Left renal cortex interstitium (tissue), 4 donors: Measurements from ENCODE around the gene GNB1. TPM values are rescaled to one million over a fixed set of nuclear protein-coding genes. Genes with fewer than 3 reads are reported as not detected.

Experiments used
- DNase-seq, 4 donors: peaks; one replicate each; pipeline ENCODE4 v3.0.0-alpha.2; 2013; ENCODE audit warnings: low read depth in 4 of 4, low spot score in 2 of 4, missing footprints in 1 of 4
- polyA plus RNA-seq, 4 donors: library from polyadenylated mRNA; unstranded; fragments of 120-200 nt; gene quantifications; one replicate each; pipeline ENCODE4 v1.2.1, GENCODE V29; 2013; ENCODE audit not compliant: insufficient read length in 4 of 4

GNB1 gene
- polyA plus RNA-seq, 4 donors, result 261 to 315 (median 282) TPM

DNA sequence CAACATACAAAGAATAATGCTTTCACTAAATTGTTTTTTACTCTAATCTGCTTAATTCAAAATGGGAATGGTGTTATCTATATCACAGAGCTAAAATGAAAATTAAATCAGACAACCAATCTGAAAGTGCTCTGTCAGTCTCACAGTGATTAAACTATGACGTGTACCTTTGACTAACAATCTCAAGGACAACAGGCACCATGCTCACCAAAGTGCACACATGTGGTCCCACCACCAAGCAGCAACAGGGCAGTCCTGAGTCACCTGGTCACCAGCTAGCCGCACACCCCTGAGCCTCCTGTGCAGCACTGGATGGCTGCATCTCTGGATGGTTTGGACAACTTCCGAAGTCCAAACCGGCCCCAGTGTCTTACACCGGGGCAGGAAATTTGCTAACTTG, 58.1 kb downstream of the GNB1 start:
- DNase-seq, result no peak

DNA sequence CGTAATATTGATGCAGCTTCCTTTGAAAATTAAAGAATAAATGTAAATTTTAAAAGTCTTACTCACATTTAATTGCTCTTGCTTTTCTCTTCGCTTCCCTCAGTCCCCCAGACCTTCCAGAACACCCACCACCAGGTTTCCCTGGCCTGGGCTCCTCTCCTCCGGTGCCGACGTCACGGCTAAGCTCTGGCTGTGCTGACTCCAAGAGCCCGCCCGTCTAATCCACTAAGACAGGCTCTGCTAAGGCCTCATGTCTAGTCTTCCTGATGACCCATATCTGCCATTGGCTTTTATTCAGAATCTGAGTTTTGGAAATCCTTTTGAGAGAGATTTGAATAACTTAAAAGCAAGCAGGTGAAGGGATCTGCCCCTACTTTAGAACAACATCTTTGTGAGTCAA, 58.7 kb downstream of the GNB1 start:
- no peak for DNase-seq

DNA sequence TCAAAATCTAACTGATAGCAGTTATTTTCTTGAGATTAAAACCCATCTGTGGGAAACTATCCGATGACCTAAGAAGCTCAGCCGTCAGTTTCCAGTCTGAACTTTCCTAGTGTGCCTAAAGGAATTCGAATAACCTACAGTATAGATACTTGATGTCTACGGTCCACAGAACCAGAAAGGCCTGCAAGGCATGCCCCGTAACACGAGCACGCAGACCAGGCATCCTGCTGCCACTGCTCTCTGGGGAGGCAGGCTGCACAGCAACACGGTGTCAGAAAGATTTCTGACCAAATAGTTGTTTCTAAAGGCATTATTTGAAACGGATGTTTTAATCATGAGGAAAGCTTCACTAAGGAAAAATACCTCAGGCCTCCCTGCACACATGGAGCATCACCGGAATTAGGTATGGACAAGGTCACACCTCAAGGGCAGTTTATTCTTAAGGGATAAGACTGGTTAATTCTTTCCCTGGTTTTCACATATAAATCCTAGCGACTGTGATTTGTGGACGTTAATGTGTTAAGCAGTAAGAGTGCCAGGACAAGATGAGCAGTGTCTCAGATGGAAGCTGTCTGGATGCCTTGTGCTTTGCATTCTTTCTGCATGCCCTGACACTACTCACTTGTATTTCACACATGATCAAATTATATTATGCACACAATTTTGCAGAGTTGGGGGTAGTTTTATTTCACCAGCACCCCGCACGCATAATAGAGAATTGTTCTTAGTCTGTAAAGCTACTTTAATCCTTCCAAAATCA, 63.6 kb downstream of the GNB1 start:
- DNase-seq, result no peak

DNA sequence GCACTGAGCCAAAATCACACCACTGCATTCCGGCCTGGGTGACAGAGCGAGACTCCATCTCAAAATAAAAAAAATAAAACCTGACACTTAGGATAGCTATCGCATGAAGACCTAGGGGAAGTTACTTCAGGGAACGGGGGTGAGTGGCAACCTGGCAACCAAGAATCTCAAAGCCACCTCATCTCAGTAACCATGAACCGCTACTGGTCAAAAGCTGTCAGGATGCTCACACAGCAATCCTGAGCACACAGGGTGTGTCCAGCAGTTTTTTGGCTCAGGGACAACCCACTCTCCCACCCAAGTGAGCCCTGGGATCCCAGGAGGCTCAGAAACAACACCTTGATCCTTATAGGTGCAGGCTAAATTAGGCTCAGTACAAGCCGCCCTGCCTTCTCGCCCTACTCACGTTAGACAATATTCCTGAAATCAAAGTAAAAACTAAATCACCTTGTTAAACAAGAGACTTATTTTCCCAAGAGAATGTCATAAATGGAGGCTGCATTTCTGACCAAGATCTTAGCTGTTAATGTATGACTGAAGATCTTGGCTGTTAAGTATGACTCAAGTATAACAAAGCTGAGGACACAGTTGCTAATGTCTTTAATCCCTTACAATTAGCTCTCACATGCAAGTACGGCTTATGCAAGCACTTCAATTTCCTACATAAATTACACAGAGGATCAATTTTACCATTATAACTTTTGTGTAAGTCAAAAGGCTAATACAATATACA, 64.4 kb downstream of the GNB1 start:
- DNase-seq, result no peak

DNA sequence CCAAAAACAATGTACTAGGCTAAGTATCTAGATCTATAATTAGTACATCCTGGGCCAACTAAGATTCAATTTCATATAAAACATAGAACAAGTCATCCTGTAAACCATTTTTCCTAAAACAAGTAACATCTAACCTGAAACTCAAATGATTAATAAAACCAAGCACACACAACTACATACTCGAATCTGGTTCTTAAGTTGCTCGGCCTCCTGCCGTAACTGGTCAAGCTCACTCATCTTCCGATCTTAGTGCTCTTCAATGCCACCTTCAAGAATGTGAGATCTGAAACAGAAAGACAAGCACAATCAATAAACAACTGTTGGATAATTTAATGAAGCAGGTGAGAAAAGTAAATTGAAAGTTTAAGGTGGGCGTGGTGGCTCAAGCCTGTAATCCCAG, 65.7 kb downstream of the GNB1 start:
- DNase-seq, result no peak

DNA sequence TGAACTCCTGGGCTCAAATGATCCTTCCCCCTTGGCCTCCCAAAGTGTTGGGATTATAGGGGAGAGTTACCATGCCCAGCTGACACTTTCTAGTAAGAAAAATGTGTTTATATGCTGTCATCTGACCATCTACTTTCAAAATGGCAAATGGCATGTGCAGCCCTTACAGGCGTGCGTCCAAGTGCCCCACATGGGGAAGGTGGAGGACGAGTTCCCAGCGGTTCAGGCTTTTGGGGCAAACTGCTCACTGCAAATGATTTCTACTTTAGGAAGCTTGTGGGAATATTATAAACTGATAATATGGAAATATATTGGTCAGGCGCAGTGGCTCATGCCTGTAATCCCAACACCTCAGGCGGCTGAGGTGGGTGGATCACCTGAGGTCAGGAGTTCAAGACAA, 71.1 kb downstream of the GNB1 start:
- no peak for DNase-seq

DNA sequence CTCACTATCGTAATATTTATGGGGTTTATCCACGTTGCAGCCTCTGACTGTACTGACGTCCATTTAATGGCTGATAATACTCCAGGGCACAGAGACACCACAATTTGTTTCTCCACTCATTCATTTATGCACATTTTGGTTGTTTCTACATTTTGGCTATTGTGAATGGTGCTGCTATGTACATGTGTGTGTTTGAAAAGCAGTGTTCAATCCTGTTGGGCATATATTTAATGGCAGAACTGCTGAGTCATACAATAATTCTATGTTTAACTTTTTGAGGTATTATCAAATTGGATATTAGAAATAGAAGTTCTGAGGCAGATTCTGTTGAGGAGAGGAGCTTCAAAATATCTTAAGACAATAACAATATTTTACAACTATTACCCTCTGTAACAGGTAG, 73.7 kb downstream of the GNB1 start:
- no peak for DNase-seq

DNA sequence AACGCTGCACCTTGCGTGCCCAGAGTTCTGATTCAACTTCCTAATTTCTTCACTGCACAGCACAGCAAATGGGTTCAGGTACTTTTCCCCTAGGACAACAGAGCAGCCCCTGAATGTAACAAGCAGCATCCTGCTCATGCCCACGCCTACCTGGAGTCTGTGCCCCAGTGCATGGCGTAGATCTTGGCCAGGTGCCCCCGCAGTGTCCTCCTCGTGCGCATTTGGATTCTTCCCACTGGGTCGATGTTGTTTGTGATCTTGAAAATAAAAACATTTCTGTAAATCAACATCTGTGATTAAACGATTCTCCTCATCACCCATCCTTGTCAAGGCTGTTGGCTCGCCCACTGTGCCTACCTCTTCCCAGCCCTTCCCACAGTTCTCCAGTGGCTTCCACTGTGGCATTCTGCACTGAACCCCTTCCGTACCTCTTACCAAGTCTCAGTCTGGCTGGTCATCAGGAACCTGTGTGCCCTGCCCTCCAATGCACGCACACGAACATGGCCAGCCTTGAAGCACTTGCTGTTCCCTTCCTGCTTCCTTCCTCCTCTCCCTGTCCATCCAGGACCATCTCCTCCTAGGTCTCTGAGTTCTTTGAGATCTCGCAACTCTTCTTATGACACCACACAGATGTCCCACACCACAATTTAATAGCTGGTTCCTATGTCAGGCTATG, 75.1 kb downstream of the GNB1 start:
- no peak for DNase-seq

DNA sequence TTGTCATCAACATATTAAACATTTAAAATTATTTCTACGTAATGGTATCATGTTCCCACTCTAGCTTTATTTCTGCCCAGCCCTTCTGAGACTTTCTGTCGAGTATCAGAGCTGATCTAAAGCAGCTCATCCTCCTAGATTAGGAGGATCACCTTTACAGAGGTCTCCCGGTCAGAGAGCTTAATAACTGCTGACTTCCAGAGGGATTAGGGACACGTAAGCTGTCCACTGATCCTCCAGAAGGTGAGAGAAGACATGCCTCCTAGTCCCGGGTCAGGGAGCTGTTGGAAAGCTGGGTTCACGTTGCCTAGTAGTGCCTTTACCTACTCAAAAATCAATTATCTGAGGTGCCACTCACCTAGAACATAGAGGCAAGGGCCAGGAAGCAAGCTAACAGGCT, 81.4 kb downstream of the GNB1 start:
- DNase-seq, result no peak

DNA sequence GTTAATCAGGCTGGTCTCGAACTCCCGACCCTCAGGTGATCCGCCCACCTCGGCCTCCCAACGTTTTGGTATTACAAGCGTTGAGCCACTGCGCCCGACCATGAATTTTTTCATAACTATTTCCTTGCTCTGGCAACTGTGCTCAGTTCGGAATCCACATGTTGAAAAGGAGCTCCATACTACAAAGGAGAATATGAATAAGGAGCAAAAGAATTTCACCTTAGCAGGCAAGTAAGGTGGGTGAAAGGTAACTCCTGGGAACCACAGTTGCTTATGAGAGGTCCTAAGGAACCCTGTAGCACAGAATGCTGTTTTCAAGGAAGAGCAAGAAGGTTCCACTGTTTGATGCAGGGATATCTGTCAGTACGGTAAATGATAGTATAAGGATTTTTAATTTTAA, 82.7 kb downstream of the GNB1 start:
- DNase-seq, result no peak

DNA sequence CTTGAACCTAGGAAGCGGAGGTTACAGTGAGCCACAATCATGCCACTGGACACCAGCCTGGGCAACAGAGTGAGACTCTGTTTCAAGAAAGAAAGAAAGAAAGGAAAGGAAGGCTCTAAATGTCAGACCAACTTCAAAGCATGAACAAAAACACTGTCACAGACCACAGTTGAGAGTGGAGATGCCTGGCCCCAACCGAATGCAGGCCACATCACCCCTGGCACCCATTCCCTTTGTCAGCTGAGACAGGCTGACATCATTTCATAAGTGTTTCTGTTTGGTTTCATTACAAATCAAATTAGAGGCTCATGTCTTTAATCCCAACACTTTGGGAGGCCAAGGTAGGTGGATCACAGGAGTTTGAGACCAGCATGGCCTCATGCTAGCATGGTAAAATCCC, 84.0 kb downstream of the GNB1 start:
- DNase-seq, result no peak

DNA sequence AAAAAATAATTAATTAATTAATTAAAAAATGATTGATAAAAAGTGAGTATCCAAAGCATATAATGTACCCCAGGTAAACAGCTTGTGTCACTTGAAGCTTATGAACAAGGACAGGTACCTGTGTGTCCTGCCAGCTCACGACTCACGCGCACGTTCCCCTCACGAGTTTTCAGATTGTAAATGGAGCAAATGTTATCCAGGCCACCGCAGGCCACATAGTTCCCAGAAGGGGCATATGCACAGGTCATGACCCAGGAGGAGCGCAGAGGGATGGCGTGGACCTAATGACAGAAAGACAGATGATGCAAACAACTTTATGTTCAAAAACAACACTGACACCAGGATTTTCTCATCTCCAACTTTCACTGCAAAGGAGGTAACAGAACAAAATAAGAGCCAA, 86.6 kb downstream of the GNB1 start:
- no peak for DNase-seq

DNA sequence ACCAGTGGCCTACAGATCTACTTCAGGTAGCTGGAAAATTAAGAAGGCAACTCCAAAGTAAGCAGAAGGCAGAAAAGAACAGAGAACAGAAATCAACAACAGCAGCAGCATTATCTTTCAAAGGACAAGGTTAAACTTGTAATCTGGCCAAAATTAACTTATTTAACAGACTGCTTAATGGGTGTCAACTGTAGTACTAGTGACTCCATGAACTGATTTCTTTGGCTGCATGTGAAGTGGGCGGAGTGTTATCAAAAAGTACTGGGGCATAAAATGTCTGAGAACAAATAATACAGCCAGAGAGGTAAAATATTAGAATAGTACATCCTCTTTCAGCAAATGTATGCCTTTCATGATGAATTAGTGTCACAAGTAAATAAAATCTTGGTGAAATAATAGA, 88.0 kb downstream of the GNB1 start:
- no peak for DNase-seq

DNA sequence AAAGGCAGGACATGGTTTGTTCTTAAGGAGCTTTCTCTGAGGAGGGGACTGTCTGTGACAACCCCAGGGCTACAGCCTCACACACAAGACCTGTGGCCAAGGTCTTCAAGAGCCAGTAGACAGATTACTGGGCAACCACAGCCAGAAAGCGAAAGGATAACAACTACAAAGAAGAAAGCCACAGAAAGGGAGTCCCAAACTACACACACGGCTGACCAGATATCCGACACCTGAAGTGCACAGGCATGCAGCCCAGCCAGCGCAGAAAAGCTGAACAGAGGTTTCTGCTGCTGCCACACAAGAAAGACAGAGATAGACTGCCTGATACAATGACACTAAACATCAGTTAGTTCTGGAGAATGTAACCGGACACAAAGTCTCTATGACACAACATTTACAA, 91.2 kb downstream of the GNB1 start:
- no peak for DNase-seq

DNA sequence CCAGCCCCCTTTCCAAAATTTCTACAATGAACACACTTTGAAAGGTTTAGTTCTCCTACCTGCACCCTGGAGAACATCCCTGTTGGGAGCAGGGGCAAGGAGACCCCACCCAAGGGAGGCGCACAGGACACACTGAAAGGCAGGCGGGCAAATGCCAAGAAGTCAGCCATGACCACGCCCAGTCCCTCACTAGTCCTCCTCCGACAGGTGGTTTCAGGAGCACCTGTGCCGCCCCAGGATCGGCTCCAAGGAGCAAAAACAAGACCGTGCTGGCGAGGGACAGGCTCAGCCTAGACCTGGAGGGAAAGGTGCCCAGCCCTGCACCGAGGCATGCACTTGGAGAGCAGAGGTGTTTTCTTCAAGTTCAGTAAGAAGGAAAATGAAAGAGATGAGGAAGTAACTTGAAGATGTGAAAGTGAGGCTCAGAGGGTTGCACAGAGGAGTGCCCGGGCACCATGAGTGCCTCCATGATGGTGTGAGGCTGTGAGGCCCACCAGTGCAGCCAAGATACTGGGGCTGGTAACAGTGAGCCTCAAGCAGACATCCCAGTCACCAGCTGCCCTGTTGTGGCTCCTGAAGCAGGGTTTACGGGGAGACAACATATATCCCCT, 93.1 kb downstream of the GNB1 start:
- DNase-seq, result no peak

DNA sequence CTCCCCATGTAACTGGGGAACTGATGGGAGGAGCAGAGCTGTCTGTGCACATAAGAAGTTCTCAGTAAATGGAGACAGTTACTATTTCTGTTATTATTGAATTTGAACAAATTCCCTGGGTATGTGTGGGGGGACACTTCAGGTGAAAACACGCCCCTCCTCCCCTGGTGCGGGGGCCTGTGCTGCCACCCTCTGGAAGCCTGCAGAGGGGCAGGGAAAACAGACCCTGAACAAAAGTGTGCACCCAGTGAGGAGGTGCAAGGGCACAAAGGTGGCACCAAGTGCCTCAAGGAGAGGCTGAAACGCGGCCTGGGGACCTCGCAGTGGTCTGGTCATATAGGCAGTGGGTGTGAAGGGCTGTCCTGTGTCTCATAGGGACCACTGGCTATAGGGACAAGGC, 94.4 kb downstream of the GNB1 start:
- no peak for DNase-seq

DNA sequence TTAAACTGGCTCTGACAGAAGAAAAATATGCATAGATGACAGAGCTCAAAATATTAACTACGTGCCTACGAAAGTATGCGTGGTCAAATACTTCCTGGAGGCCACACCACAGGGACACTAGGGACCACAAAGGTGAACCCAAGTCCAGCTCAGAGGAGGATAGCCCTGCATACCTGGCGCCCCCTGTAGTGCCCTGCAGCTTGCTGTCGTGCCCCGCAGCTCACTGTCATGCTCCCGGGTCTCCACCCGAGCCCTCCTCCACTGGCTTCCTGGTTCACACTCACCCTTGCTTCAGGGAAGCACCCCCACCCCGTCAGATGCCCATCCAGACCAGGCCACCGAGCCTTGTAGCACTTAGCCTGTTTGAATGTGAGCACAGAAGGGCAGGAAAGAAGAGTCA, 95.9 kb downstream of the GNB1 start:
- DNase-seq, result no peak

DNA sequence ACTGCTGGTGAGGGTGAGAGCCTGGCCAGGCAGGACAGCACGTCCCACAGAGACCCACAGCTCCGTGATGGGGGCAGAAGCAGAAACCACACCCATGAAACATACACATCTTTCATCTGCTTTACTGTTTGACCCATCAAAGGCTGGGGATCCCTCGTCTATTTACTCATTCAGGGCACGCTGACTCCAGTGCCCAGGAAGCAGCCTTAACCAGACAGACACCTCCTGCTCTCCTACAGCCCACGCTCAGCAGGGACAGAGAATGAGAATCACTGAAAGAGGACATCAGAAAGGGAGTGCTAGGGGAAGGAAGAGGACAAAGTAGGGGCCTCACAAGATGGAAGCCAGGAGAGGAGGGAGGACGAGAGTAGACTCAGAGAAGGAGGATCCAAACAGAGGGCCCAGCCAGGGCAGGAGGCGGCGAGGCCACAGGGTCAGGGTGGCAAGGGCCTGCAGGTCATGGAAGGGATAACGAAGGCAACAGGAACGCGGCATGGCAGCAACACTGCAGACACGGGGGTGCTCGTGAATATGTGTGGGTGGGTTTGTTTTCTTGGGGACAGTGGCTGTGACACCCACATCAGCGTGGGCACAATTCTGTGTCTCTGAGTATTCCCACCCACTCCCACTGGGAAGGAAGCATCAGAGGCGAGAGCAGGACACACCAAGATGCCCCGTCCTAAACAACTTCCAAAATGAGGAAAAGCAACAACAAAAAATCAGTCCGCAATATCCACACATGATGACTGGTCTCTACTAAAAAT, 97.2 kb downstream of the GNB1 start:
- no peak for DNase-seq

DNA sequence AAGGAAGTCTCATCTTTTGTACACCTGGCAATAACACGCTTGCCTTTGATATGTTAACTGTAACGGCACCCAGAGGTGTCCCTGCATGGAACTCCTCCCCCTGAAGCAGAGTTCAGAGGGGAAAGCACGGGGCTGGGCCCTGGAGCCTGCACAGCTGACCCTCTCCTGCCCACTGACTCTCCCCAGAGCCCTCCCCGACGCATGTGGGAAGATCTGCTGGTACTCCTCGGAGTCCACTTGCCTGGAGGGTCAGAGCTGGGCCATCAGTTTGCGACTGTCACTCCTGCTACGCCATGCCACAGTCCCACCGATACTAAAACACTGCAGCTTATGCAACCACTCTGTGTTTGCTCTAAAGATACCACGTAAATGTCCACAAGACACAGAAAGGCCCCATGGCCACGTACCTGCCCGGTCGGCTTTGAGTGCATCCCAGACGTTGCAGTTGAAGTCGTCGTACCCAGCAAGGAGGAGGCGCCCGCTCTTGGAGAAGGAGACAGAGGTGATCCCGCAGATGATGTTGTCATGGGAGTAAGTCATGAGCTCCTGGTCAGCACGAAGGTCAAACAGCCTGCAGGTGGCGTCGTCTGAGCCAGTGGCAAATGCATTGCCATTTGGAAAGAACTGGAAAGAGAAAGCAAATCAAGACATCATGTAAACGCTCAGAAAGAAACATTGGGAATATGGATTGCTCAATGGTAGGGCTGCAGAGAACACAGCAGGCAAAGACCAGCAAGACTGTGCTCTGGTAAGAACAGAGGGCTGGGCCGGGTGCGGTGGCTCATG, 102.0 kb downstream of the GNB1 start:
- DNase-seq, result no peak

DNA sequence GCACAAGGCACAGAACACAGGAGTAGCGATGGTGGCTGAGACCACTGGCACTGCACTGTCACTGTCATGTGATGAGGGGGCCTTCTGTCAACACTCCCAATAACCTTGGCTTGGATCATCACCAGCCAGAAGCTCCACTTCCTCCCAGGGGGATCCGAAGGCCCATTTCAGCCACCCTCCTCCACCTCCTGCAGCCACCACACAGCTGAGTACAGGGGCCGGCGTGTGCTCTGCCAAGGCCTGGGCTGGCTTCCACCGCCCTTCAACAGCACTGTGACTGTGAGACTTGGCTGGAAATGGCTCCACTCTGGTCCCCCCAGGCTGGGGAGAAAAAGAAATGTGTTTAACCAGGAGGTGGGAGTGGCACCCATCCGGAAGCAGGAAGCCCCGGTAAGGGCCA, 102.8 kb downstream of the GNB1 start:
- no peak for DNase-seq
